ENCODE results near the gene GCAT. TPM values are rescaled to one million over a fixed set of nuclear protein-coding genes. Genes with fewer than 3 reads are reported as not detected.
A peak's percentile ranks its signal among the peaks of the same experiment; 100 is the strongest.
"Not testable (repeated sequence)": the region's sequence is repeated elsewhere in the genome, so short reads cannot be mapped to it uniquely, and the experiment has no call there.

The GCAT gene
- total and polyA plus RNA-seq, 10 donors, result 0.94 to 3.9 (median 1.9) TPM; not detected in 1

GRCh38 chr22:37797874-37798500 is 9.7 kb upstream of the GCAT start:
- Histone ChIP-seq H3K36me3 (no peaks in the 10 kb centered on the region), H3K4me3 (no peak overlapping the region), H3K27ac (no peak overlapping the region), H3K27me3 (replicated peaks in 1 of 7) (peaks cover 0 to 21% (median 9%) of the 10 kb centered on the region in 7 donors), H3K9me3 (no peaks in the 10 kb centered on the region), H3K4me1 (peaks cover 0 to 12% (median 11%) of the 10 kb centered on the region in 6 donors)
- no peak for TF ChIP-seq POLR2AphosphoS5 (IDR thresholded peaks at IDR 0.05)
- no peak for TF ChIP-seq CTCF (IDR thresholded peaks at IDR 0.05 in 8 of 11, conservative IDR thresholded peaks at IDR 0.05 in 3 of 11)
- TF ChIP-seq POLR2A (IDR thresholded peaks at IDR 0.05), result no peak
- no peak for DNase-seq
- intact Hi-C loops (cut with DNase I; ENCODE audit: low total_unique reads), result no loop called here
- 56 to 67% (median 61%) methylated on average over 14 of the region's 14 CpGs for WGBS, 5 donors

DNA sequence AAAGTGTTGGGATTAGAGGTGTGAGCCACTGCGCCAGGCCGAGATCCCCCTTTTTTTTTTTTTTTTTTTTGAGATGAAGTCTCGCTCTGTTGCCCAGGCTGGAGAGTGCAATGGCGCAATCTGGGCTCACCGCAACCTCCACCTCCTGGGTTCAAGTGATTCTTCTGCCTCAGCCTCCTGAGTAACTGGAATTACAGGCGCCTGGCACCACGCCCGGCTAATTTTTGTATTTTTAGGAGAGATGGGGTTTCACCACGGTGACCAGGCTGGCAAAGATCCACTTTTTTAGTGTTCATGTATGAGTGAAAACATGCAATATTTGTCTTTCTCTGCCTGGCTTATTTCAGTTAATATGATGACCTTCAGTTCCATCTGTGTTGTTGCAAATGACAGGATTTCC is 7.8 kb upstream of the GCAT start:
- H3K9me3 ChIP-seq; DNase-seq; H3K27ac ChIP-seq; H3K36me3 ChIP-seq; H3K4me3 ChIP-seq; intact Hi-C loops (cut with DNase I; ENCODE audit: low total_unique reads): not testable (repeated sequence)
- Histone ChIP-seq H3K27me3 (replicated peaks in 1 of 7) (peaks cover 0 to 41% (median 22%) of the 10 kb centered on the region in 7 donors), H3K4me1 (peaks cover 0 to 32% (median 27%) of the 10 kb centered on the region in 6 donors)
- 74 to 88% (median 81%) methylated on average over 9 of the region's 9 CpGs for WGBS, 5 donors

DNA sequence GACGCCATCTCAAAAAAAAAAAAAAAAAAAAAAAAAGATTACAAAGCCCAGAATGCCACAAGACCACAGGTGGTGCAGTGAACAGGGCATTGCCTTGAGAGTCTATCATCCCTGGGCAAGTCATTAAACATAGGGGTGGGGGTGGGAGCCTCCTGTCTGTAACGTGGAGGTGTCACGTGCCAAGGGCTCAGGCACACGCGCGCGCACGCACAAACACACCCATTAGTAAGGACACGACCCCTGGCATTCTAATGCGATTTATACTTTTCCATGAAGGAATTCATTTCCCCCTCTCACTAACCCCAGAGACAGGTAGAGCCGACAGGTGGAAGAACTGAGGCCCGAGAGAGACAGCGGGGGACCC is 5.8 kb upstream of the GCAT start:
- H3K36me3 ChIP-seq, result no peaks in the 10 kb centered on the region
- H3K4me1 ChIP-seq, result peaks cover 8 to 51% (median 45%) of the 10 kb centered on the region in 6 donors
- DNase-seq, result no peak
- TF ChIP-seq POLR2AphosphoS5 (IDR thresholded peaks at IDR 0.05) (no peak), CTCF (IDR thresholded peaks at IDR 0.05 in 8 of 11, conservative IDR thresholded peaks at IDR 0.05 in 3 of 11) (no peak), POLR2A (IDR thresholded peaks at IDR 0.05) (no peak)
- H3K27me3 ChIP-seq (replicated peaks in 1 of 7), result peaks cover 0 to 61% (median 31%) of the 10 kb centered on the region in 7 donors
- intact Hi-C loops (cut with DNase I; ENCODE audit: low total_unique reads), result no loop called here
- H3K27ac ChIP-seq, result no peak overlapping the region
- 4 to 10% (median 5%) methylated on average over 11 to 13 of the region's 13 CpGs for WGBS, 5 donors
- no peaks in the 10 kb centered on the region for H3K9me3 ChIP-seq
- H3K4me3 ChIP-seq, result peak overlapping the region; percentile 37 to 74 (median 46)

DNA sequence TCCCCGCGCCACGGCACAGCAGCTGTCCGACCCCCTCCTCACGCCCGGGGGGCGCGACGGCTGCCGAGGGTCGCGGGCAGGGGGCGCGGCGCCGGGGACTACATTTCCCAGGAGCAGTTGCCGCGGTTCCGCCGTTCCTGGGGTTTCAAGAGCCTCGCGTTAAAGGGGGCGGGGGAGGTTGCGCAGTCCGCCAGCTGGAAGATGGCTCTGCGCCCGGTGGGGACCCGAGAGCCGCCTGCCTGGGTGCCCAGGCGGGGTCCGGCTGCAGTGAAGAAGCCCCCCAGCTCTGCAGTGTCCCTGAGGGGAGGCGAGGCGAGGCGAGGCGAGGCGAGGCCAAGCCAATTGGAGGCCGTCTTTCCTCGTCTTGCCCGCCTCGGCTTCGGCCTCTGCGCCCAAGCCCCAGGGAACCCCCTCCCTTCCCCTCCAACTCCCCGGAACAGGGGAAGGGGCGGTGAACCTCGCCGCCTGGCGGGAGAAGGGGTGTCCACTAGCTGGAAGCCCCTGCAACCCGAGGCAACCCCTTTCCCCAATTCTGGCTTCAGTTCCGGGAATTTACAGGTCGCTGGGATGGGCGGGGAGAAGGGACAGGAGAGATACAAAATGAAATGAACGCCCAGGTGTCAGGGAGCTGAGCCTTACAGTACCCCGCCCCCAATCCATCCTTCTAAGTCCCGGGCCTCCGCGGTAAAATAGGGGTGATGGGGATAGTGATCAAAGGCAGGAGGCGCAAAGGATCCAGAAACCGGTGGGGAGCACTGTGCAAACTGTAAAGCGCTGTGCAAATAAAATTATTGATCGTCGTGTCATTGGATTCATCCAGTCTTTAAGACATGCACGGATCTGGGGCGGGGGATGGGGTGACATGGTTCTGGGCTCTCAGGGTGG is 5.2 kb upstream of the GCAT start:
- peaks cover 0 to 67% (median 36%) of the 10 kb centered on the region in 7 donors for H3K27me3 ChIP-seq (replicated peaks in 1 of 7)
- TF ChIP-seq POLR2AphosphoS5 (IDR thresholded peaks at IDR 0.05), result peak; percentile 69 to 78 (median 78)
- no peak for TF ChIP-seq POLR2A (IDR thresholded peaks at IDR 0.05)
- no peaks in the 10 kb centered on the region for H3K36me3 ChIP-seq
- no peaks in the 10 kb centered on the region for H3K9me3 ChIP-seq
- H3K27ac ChIP-seq, result peak overlapping the region in 2 of 8 donors; percentile 39 to 49
- intact Hi-C loops (cut with DNase I; ENCODE audit: low total_unique reads), result no loop called here
- peak overlapping the region; percentile 37 to 74 (median 46) for H3K4me3 ChIP-seq
- WGBS, 5 donors, result 1 to 6% (median 2%) methylated on average over 20 to 63 of the region's 63 CpGs
- no peak for DNase-seq
- H3K4me1 ChIP-seq, result peaks cover 14 to 58% (median 52%) of the 10 kb centered on the region in 6 donors

GRCh38 chr22:37803195-37803638 is 4.5 kb upstream of the GCAT start:
- Histone ChIP-seq H3K36me3 (no peaks in the 10 kb centered on the region), H3K9me3 (no peaks in the 10 kb centered on the region), H3K4me3 (peak overlapping the region in 3 of 8 donors; percentile 37 to 74 (median 48)), H3K27ac (no peak overlapping the region), H3K27me3 (replicated peaks in 1 of 7) (peaks cover 0 to 74% (median 40%) of the 10 kb centered on the region in 7 donors), H3K4me1 (peaks cover 19 to 64% (median 58%) of the 10 kb centered on the region in 6 donors)
- whole genome bisulfite sequencing, 5 donors, result 17 to 30% (median 23%) methylated on average over 16 of the region's 16 CpGs
- DNase-seq, result no peak
- no peak for TF ChIP-seq POLR2AphosphoS5 (IDR thresholded peaks at IDR 0.05)
- TF ChIP-seq POLR2A (IDR thresholded peaks at IDR 0.05), result no peak
- no peak for TF ChIP-seq CTCF (IDR thresholded peaks at IDR 0.05 in 8 of 11, conservative IDR thresholded peaks at IDR 0.05 in 3 of 11)
- intact Hi-C loops (cut with DNase I; ENCODE audit: low total_unique reads), result no loop called here

All from spleen (tissue), 11 donors.